Upper lobe of right lung (tissue), 1 donor: ENCODE results near the gene ABITRAM. TPM values are rescaled to one million over a fixed set of nuclear protein-coding genes. Genes with fewer than 3 reads are reported as not detected.
A peak's percentile ranks its signal among the peaks of the same experiment; 100 is the strongest.

Experiments used
- ATAC-seq: fragments of 200-7000 bp; cut with Tn5 transposase; one replicate; pipeline ENCODE4 v1.9.1; 2020; ENCODE audit warnings: mild to moderate bottlenecking, moderate library complexity
- DNase-seq: peaks from one replicate; pipeline ENCODE4 v3.0.0-alpha.2; 2020
- H3K27ac ChIP-seq: fragments of 200-600 bp; one replicate; pipeline ENCODE4 v1.8.0; 2022
- H3K27me3 ChIP-seq: fragments of 200-600 bp; one replicate; pipeline ENCODE4 v1.8.0; 2022; ENCODE audit warnings: mild to moderate bottlenecking
- H3K36me3 ChIP-seq: fragments of 200-600 bp; one replicate; pipeline ENCODE4 v1.8.0; 2022
- H3K4me1 ChIP-seq: fragments of 200-600 bp; one replicate; pipeline ENCODE4 v1.8.0; 2022
- H3K4me3 ChIP-seq: fragments of 200-600 bp; one replicate; pipeline ENCODE4 v1.8.0; 2022; ENCODE audit warnings: mild to moderate bottlenecking
- H3K9me3 ChIP-seq: fragments of 200-600 bp; one replicate; pipeline ENCODE4 v1.8.0; 2022
- intact Hi-C: fragments of 100-400 bp; cut with DNase I; formaldehyde crosslinking; loops from one replicate; pipeline ENCODE4 v1.11.0; 2022
- total RNA-seq: library from RNA; stranded (reverse); fragmentation: NEBNext Ultra II Directional; extraction: Animal tissue kit (Norgen Biotek cat#: 25700); gene quantifications from one replicate; pipeline ENCODE4 v1.2.1, GENCODE V29; 2021
- TF ChIP-seq, protein P1 (sequence below): fragments of 200-600 bp; IDR thresholded peaks from one replicate; pipeline ENCODE4 v1.8.0; 2022; ENCODE audit warnings: antibody characterized with exemption
- donor health status: DM: no; HTN: yes; CAD: no; lungs with severe emphysema.

ABITRAM gene
- total RNA-seq, 1 donor from 2014 or later, result 13.3 TPM

GRCh38 chr9:108953983-108954574 lies 19.9 kb downstream of the ABITRAM start:
- DNase-seq (no peak), ATAC-seq (peak; percentile 59)
- Histone ChIP-seq H3K36me3 (peaks cover 18% of the 10 kb centered on the region), H3K27me3 (no peaks in the 10 kb centered on the region), H3K4me1 (peaks cover 8% of the 10 kb centered on the region), H3K9me3 (no peaks in the 10 kb centered on the region), H3K4me3 (no peak overlapping the region), H3K27ac (no peak overlapping the region)
- TF ChIP-seq, protein P1, sequence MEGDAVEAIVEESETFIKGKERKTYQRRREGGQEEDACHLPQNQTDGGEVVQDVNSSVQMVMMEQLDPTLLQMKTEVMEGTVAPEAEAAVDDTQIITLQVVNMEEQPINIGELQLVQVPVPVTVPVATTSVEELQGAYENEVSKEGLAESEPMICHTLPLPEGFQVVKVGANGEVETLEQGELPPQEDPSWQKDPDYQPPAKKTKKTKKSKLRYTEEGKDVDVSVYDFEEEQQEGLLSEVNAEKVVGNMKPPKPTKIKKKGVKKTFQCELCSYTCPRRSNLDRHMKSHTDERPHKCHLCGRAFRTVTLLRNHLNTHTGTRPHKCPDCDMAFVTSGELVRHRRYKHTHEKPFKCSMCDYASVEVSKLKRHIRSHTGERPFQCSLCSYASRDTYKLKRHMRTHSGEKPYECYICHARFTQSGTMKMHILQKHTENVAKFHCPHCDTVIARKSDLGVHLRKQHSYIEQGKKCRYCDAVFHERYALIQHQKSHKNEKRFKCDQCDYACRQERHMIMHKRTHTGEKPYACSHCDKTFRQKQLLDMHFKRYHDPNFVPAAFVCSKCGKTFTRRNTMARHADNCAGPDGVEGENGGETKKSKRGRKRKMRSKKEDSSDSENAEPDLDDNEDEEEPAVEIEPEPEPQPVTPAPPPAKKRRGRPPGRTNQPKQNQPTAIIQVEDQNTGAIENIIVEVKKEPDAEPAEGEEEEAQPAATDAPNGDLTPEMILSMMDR, result peak; percentile 71
- intact Hi-C loops, result no loop called here

DNA sequence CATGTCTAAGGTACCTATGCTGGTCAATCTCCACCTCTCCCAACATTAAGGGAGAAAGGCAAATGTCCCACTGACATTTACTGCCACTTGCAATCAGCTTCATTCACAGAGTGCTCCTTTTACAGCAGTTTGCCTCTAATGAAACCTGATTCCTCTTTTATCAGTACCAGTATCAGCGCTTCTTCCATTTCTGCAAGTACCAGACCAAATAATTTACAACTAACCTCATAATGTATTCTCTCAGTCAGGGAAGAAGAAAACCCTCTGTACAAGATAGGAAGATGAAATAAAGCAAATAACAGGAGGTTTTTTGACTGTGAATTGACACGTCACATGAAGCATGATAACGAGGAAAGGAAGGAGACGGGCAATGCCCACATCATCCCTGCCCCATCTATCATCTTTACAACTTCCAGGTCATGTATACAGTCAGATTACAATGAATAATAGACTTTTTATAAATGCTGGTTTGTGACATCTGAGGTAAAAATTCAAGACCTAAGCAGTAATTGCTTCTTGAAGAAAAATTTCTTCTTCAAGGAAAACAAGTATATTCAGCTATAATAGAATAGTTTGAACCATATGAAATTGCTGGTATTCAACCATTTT lies 21.9 kb downstream of the ABITRAM start:
- Histone ChIP-seq H3K9me3 (no peaks in the 10 kb centered on the region), H3K27me3 (no peaks in the 10 kb centered on the region), H3K4me3 (no peak overlapping the region), H3K36me3 (peaks cover 18% of the 10 kb centered on the region), H3K27ac (no peak overlapping the region), H3K4me1 (peaks cover 8% of the 10 kb centered on the region)
- TF ChIP-seq, protein P1, result no peak
- intact Hi-C loops, result no loop called here
- ATAC-seq, result no peak
- no peak for DNase-seq

DNA sequence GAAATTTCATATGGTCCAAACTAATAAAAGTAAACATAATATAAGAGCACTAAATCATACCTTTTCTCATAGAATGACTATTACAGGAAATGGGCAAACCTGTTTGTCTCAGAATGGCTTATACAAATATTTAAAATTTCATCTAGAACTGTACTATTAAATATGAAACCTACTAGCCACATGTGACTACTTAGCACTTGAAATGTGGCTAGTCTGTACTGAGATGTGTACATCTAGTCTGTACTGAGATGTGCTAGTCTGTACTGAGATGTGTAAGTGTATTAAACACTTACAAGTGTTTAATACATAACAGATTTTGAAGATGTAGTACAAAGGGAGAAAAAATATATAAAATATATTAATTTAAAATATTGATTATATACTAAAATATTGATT lies 22.4 kb downstream of the ABITRAM start:
- intact Hi-C loops, result no loop called here
- peaks cover 18% of the 10 kb centered on the region for H3K36me3 ChIP-seq
- H3K27me3 ChIP-seq, result no peaks in the 10 kb centered on the region
- ATAC-seq, result no peak
- no peaks in the 10 kb centered on the region for H3K9me3 ChIP-seq
- TF ChIP-seq, protein P1, result no peak
- H3K4me3 ChIP-seq, result no peak overlapping the region
- H3K27ac ChIP-seq, result no peak overlapping the region
- H3K4me1 ChIP-seq, result peaks cover 8% of the 10 kb centered on the region
- no peak for DNase-seq

DNA sequence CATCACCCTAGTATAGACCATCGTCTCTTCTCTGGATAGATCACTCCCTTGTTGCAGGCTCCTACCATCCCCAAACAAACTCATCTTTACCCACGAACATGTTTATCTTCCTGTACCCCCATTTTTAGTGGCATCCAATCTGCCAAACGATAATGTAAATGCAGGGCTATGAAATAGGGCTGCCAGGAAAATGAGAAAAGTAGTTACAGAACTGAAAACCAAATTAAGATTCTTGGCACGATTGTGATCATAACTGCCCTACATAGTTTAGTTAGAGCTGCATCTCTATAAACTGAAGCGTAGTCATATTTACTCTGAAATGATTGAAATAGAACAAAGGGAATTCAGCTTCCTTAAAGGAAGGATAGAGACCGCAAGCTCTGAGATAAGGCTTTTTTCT lies 26.1 kb downstream of the ABITRAM start:
- Histone ChIP-seq H3K27ac (no peak overlapping the region), H3K4me3 (no peak overlapping the region), H3K4me1 (no peaks in the 10 kb centered on the region), H3K9me3 (no peaks in the 10 kb centered on the region), H3K36me3 (no peaks in the 10 kb centered on the region), H3K27me3 (no peaks in the 10 kb centered on the region)
- DNase-seq (no peak), ATAC-seq (no peak)
- TF ChIP-seq, protein P1, result no peak
- intact Hi-C loops, result no loop called here

DNA sequence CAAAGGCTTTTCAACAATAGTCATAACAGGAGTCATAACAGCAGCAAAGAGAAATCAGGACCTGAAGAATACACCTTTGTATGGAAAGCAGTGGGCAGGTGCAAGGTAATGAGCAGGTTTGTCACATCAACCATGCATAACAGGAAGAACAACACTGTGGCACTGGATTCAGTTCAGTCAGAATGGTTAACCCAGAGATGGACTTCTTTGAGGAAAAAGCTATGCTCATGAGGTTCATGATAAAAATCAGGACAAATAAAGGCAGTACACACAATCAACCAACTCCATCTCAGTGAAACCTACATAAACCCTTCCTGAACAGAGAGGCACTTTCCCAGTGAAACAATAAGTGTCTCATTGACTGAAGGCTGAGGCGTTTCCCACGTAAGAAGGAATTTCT lies 27.0 kb downstream of the ABITRAM start:
- H3K4me1 ChIP-seq, result no peaks in the 10 kb centered on the region
- no peak overlapping the region for H3K4me3 ChIP-seq
- H3K9me3 ChIP-seq, result no peaks in the 10 kb centered on the region
- H3K27me3 ChIP-seq, result no peaks in the 10 kb centered on the region
- DNase-seq (no peak), ATAC-seq (no peak)
- no peak overlapping the region for H3K27ac ChIP-seq
- TF ChIP-seq, protein P1, result no peak
- intact Hi-C loops, result no loop called here
- no peaks in the 10 kb centered on the region for H3K36me3 ChIP-seq
